GM12801 (cell line): ENCODE measurements around the gene TPM4.

Experiments
- TF ChIP-seq, protein P1 (sequence below): IDR thresholded peaks from one replicate; pipeline ENCODE4 v1.5.1; 2011; ENCODE audit warnings: control low read depth; ENCODE audit not compliant: insufficient read length; ENCODE audit errors: extremely low read depth

Gene TPM4

GRCh38 chr19:16043156-16043757, 33.0 kb upstream of the TPM4 start:
- TF ChIP-seq, protein P1, sequence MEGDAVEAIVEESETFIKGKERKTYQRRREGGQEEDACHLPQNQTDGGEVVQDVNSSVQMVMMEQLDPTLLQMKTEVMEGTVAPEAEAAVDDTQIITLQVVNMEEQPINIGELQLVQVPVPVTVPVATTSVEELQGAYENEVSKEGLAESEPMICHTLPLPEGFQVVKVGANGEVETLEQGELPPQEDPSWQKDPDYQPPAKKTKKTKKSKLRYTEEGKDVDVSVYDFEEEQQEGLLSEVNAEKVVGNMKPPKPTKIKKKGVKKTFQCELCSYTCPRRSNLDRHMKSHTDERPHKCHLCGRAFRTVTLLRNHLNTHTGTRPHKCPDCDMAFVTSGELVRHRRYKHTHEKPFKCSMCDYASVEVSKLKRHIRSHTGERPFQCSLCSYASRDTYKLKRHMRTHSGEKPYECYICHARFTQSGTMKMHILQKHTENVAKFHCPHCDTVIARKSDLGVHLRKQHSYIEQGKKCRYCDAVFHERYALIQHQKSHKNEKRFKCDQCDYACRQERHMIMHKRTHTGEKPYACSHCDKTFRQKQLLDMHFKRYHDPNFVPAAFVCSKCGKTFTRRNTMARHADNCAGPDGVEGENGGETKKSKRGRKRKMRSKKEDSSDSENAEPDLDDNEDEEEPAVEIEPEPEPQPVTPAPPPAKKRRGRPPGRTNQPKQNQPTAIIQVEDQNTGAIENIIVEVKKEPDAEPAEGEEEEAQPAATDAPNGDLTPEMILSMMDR: no peak

- TF ChIP-seq, protein P1: no peak
Measured at GRCh38 chr19:16044746-16045145, 31.5 kb upstream of the TPM4 start.

DNA sequence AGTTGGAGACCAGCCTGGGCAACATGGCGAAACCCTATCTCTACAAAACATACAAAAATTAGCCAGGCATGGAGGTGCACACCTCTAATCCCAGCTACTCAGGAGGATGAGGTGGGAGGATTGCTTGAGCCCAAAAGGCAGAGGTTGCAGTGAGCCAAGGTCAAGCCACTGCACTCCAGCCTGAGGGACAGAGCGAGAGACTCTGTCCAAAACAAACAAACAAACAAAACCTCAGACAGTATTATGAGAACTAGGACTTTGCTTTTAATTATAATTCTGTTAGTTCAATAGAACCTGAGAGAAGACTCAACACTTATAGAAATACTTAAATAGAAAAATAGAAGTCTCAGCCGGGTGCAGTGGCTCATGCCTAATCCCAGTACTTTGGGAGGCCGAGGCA, 31.1 kb upstream of the TPM4 start:
- TF ChIP-seq, protein P1: no peak

DNA sequence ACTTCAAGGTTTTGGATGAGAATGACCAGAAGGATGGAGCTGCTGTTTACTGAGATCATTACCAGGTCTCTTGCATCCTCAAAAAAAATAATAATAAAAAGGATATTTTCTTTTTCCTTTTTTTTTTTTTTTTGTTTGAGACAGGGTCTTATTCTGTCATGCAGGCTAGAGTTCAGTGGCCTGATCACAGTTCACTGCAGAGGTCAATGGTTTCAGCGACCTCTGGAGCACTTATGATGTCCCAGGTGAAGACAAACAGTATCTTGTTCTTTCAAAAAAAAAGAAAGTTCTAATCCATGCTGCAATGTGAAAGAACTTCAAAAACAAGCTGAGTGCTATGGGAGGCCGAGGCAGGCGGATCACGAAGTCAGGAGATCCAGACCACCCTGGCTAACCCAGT, 30.4 kb upstream of the TPM4 start:
- TF ChIP-seq, protein P1: no peak

DNA sequence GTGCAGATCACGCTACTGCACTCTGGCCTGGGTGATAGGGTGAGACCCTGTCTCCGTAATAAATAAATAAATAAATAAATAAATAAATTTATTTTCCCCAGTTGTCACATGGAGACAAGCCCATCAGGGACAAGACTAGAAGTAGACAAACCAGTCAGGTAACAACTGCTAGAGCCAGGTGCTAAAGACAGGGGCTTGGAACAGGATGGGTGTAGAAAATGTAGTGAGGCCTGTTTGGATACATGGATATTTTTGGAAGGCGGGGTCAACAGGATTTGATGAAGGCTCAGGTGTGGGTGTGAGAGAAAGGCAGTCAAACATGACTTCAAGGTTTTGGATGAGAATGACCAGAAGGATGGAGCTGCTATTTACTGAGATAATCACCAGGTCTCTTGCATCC, 27.7 kb upstream of the TPM4 start:
- TF ChIP-seq, protein P1: no peak

GRCh38 chr19:16051254-16052025, 24.9 kb upstream of the TPM4 start:
- TF ChIP-seq, protein P1: no peak

- TF ChIP-seq, protein P1: no peak
Measured at GRCh38 chr19:16052353-16052752, 23.9 kb upstream of the TPM4 start.
